Activated CD4-positive, CD25-positive, alpha-beta regulatory T cell treated with anti-CD3 and anti-CD28 coated beads, Interleukin-2, amount 50 U/mL, for 16 hours (primary cell): ENCODE measurements around the gene NR1D2.

ENCODE experiments used
- DNase-seq: peaks from one replicate; pipeline ENCODE4 v3.0.0-alpha.2; 2020; ENCODE audit warnings: low read depth, low spot score

Gene NR1D2

DNA sequence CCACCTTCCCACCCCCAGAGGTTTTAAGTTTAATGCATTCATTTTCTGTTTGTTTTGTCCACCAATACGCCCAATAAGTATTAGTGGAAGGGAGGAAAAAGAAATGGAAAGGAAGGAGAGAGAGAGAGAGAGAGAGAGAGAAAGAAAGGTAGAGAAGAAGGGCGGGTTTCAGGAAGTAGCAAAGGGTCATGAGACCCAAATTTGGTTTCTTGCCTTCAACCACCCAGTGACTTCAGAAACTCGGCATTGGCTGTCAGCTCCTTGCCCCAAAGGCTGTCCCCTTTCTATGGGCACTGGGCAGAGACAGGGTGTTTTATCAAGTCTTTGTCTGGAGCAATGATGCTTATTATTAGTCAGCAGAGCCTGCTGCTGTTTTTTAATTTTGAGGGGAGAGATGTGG lies 13.5 kb upstream of the NR1D2 start:
- no peak for DNase-seq

DNA sequence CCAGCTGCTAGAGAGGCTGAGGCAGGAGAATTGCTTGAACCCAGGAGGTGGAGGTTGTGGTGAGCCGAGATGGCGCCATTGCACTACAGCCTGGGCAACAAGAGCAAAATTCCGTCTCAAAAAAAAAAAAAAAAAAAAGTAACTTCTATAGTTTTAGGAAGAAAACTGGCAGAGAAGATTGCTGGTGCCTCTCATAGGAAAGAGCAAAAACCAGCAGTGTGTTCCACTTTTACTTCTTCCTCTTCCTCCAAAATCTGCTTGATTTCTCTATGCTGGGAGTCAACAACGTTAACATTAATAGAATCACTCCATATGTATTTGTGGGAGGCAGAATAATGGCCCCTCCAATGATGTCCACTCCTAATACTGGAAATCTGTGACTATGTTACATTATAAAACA lies 12.5 kb upstream of the NR1D2 start:
- DNase-seq: no peak

DNA sequence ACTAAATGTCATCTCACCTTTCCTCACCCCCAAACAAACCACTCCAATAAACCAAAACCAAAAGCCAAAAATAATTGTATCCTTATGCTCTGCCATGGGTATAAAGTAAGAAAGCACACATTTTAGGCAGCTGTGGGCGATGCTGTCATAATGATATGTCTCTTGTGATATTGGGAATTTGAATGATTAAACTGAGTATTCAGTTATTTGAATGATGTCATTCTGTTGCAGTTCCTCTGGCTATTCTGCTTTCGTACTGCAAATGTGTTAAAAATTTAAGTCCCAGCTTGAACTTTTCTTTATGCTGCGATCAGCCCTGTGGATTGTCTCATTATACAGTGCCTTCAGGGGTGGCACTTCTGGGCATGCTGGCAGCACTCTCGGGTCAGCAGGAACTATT lies 10.8 kb upstream of the NR1D2 start:
- DNase-seq: no peak

DNA sequence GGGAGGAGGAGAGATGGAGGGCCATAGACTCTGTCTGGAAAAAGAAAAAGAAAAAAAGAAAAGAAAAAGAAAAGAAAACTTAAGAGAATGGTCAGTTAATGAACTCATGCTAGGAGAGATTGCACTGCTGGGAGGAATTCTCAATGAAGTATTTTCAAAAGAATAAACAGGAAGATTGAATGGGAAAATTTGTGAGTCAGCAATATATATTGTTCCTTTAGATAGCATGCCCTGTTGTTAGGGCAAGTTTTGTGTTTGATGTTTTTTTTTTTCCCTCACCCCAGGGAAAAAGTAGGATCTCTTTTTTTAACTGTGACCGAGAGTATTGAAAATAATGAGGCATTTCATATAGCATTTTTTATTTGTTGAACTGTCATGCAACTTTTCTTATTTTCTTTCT lies 7.8 kb upstream of the NR1D2 start:
- no peak for DNase-seq

DNA sequence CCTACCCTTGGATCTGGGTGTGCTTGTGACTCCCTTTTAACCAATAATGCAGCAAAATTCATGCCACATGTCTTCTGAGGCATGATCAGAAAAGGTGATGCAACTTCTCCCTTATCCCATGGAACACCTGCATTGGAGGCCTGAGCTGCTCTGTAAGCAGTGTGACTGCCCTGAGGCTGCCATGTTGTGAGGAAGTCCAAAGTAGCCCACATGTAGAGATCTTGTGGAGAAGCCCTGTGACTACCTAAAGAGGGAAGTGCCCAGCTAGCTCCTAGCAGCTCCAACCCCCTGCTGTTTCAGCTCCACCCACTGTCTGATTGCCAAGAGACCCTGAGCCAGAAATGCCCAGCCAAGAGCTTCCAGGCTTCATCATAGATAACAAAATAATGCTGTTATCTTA lies 6.4 kb upstream of the NR1D2 start:
- no peak for DNase-seq

DNA sequence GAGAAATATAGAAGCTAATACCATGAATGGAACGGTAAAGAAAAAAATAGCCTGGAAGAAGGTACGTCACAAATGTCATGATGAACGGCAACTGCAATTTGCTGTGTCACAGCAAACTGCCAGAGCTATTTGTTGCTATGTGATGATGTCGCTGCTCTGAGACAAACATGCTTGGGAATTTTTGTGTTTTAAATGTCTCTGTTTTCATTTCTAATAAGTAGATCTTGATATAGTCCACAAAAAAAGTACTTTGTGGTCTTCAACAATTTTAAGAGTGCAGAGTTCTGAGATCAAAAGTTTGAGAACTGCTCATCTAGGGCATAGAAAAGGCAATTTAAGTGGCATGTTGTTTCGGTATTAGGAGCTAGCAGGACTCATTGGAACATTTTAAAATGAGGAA lies 4.3 kb upstream of the NR1D2 start:
- DNase-seq: no peak

DNA sequence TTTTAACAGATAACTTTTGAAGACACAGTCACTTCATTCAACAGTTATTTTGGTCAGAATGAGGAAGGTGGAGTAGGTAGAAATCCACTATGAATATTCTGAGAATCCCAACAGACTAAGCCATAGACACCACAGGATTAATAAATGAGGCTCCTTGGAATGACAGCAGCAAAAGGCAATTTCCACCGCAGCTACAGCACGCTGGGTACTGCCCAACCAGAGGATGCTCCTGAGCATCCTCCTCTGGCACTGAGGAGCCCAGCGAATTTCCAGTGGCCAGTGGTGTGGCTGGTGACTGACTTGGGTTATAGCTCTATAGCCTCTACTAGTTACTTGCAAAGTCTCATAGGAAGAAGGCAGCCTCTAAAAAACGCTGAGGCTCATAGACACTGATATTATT lies 3.6 kb upstream of the NR1D2 start:
- no peak for DNase-seq

DNA sequence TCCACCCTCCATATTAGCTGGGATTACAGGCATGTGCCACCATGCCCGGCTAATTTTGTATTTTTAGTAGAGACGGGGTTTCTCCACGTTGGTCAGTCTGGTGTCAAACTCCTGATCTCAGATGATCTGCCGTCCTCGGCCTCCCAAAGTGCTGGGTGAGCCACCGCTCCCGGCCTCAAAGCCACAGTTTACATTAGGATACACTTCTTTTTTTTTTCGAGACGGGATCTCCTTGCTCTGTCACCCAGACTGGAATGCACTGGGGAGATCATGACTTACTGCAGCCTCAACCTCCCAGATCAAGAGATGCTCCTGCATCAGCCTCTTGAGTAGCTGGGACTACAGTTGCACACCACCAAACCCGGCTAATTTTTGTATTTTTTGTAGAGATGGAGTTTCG lies 2.5 kb upstream of the NR1D2 start:
- no peak for DNase-seq

DNA sequence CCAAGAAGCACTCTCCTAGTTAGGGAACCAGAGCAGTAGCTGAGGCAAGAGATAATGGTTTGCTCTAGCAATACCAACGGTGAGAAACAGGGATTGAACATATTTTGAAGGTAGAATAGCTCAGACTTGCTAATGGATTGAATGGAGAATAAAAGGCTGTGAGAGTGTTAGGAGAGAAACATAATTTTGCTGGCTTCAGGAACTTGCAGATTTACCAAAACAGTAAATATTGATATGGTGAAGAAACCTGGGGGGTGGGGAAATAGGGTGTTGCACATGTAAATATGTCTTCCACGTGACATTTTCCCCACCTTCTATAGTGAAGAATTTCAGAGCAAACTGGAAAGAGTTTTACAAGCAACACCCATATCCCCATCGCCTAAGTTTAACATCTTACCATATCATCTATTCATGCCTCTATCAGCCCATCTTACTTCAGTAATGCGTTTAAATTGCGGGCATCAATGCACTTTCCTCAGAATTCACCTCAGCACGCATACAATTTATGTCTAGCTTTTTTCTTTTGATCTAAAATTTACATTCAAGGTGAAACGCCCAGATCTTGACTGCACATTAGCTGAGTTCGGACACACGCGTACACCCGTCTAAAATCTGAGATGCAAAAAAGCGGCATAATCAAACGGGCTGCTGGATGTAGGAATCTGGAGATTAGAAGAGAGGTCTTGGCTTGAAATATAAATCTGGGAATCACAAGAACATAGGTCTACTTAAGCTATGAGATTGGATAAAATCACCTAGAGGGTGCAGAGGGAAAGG lies 891 bp upstream of the NR1D2 start:
- DNase-seq: no peak

DNA sequence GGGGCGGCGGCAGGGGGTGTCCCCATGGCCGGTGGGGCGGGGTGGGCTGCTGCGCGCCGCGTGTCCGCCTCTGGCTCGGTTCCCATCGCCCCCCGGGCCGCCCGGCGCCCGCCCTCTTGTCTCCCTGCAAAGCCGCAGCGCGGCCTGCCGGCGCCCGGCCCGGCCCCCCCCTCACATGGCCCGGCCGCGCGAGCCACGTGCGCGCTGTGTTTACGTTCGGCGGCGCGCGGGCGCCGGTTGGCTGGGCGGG lies 502 bp downstream of the NR1D2 start:
- DNase-seq: no peak

DNA sequence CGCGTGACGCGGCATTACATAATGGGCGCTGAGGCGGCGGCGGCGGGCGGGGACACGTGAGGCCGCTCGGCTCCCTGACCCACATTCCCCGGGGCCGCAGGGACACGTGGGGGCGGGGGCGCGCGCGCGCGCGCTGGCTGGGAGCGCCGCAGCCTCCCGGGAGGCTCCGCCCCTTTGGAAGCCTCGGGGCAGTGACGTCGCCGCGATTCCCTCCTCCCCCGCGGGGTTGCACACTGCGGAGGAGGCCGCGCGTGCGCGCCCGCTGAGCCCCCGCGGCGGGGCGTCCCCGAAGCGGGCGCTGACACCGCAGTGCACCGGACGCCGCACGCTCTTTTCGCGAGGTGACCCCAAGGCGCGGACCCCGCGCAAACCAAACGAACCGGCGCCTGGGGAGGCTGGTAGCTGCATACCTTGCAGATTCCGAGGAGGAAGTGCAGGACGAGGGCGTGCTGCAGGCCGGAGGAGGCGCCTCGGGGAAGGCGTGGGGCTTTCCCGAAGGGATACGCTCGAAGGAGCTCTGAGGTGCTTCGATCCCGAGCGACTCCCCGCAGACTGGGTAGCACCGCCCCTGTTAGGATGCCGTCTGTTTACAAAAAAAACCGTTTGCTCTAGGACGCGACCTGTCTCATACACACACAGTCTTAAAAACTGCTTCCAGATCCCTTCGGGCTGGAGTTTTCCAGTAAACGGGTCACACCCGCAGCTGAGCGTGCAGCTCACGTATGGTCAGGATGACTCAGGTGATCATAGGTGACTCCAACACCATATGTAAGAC lies 1.0 kb downstream of the NR1D2 start:
- DNase-seq: peak; percentile 93

DNA sequence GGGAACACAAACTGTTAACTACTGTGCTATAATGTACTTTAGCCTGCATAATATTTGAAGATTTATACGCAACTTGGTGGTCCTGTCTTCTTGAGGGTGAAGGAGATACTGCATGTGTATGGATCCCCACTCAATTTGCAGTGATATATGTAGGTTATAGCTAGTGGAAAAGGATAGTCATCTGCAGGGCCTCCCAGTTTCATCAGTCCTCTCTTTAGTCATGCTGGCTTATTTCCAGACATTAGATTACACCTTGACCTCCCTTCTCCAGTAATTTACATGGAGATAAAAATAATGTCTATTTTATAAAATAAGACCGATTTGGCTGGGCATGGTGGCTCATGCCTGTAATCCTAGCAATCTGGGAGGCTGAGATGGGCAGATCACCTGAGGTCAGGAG lies 3.7 kb downstream of the NR1D2 start:
- no peak for DNase-seq

DNA sequence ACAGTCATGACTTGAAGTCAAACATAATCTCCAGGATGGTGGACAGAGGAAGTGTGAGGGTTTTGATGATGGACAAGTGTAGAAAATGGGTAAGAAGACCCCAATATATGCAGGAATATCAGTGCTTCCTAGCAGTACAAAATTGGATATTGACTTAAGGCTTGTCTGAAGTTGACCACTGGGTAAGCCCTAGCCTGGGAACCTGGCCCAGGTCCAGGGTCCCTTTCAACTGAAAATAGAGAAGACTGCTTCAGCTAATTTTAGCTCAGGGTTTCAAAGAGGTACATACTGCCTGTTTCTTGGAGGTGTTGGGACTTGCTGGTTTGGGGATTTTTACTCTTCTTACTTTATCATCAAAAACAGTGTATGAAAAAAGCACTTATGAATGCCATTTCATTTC lies 4.7 kb downstream of the NR1D2 start:
- no peak for DNase-seq

DNA sequence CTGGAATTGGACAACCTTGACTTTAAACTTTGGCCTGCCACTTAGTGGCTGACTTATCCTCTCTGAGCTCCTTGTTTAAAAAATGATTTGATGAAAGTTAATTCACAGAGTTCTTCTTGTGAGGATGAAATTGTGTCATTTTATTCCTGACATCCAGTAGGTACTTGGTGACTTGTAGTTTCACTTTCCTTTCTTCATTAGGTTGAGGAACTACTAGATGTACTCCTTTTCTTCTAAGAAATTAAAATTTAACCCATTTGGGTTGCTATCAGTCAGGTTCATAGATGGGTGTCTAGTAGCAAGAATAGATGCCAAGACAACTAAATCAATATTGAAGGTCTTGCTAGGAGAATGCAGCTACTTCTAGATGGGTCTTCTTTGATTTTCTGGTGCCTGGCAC lies 5.2 kb downstream of the NR1D2 start:
- DNase-seq: no peak

DNA sequence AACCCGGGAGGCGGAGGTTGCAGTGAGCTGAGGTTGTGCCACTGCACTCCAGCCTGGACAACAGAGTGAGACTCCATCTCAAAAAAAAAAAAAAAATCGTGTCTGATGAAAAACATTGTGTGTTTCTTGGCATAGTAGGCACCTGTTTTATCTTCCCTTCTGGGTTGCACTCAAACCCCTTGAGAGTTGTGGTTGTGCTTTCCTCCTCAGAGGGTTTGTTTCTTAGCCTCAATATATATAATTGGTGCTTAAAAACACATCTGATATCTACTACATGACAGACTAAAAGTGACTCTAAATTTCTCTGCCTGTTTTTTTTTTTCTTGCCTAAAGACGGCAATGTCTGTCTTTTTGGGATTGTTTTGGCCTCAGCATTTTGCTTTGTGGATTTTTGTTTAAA lies 7.6 kb downstream of the NR1D2 start:
- DNase-seq: no peak

DNA sequence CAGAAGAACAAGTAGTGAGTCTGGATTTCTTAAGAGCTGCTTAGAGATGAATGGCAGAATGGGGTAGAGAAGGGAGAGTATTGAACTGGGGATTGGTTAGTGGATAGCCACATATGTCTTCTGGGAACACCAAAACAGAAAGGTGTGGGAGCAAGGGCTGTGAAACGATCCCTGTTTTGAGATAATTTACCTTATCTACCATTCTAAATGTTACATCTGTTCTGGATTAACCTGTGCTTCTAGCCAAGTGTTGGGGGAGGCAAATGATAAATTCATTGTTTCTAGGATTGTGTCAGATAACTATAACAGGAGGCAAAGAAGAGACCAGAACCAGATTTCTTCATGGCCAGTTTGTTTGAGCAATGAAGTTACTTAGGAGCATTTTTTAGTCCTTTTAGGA lies 8.4 kb downstream of the NR1D2 start:
- DNase-seq: no peak

DNA sequence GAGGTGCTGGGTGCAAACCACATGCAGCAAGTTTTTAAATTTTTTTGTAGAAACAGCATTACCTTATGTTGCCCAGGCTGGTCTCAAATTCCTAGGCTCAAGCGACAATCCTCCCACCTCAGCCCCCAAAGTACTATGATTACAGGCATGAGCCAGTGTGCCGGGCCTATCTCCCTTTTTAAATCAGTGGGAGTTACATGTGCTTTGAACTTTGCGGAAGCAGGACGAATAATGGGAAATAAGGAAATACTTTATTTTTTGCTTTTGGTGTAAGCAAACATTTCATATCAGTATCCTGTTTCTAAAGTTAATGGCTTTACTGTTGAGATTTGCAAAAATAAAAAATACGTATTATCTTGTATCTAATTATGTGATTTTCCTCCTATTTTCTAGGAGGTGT lies 9.1 kb downstream of the NR1D2 start:
- no peak for DNase-seq

DNA sequence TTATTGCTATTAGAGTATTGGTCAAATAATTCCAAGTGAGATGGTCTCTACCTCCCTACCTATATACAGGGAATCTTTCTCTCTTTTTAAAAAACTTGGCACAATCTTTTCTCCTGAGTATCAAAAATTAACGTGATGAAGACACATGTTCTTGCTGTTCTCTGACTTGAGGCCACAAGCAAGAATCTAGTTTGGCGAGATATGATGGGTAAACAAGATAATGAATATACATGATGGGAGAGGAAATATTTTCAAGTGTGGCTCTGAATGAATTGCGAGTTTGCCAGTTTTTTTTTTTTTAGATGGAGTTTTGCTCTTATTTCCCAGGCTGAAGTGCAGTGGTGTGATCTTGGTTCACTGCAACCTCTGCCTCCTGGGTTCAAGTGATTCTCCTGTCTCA lies 11.6 kb downstream of the NR1D2 start:
- no peak for DNase-seq

DNA sequence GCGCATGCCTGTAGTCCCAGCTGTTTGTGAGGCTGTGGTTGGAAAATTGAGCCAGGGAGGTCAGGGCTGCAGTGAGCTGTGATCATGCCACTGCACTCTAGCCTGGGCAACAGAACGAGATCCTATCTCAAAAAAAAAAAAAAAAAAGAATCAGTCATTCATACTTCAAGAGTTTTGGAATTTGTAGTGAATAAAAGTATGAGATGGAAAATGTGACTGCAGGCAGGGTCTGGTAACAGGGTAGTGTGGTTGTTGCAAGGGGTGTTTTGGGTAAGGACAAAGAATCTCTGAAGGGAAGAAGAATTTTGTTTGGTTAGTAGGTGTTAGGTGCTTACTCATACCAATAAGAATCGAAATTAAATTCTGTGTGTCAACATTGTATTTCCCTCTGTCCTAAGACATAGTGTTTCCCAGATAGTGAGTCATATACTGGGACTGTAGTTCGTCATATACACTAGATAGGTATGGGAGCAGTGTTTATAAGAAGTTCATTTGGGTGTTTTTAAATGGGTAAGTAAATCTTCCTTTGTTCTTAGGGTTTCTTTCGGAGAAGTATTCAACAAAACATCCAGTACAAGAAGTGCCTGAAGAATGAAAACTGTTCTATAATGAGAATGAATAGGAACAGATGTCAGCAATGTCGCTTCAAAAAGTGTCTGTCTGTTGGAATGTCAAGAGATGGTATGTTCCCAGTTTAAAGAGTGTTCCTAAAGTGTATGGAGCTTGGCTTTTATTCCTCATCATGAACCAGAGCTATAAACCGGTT lies 14.2 kb downstream of the NR1D2 start:
- DNase-seq: no peak

DNA sequence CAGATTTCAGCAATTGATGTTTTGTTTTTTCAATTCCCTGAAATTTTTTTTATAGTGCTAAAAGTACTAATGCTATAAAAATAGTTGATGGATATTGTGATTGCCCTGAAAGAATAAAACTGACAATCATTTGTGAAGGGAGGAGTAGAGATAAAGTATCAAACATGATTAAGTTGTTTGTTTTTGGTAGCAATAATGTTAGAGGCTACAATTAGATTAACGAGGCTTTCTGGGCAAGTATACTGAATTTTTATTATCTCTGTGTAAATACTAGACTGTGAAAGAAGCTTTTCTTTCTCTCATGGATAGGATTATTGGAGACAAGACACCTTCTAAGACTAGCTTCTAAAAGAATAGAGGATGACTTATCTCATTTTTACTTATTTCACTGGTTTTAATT lies 15.6 kb downstream of the NR1D2 start:
- no peak for DNase-seq

DNA sequence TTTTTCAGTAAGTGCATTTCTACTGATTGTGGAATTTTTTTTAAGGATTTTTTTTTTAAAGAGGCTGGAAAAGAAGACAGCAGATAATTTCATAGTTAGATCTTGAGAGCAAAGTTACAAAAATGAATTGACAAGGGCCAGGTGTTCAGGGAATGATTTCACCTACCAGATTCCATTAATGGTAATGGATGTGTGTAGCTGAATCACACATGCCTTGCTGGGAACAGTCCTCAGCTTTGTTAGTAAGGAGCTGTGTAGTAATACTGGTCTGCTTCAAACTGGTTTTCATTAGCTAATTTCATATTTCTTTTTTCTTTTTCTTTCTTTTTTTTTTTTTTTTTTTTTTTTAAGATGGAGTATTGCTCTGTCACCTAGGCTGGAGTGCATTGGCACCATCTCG lies 16.0 kb downstream of the NR1D2 start:
- DNase-seq: no peak

DNA sequence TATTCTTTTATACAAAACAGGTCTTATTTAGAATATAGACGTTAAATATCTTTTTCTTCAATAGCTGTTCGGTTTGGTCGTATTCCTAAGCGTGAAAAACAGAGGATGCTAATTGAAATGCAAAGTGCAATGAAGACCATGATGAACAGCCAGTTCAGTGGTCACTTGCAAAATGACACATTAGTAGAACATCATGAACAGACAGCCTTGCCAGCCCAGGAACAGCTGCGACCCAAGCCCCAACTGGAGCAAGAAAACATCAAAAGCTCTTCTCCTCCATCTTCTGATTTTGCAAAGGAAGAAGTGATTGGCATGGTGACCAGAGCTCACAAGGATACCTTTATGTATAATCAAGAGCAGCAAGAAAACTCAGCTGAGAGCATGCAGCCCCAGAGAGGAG lies 16.8 kb downstream of the NR1D2 start:
- DNase-seq: no peak
